Activated CD4-positive, alpha-beta T cell treated with anti-CD3 and anti-CD28 coated beads for 1 hour (primary cell): ENCODE data around the gene CDCP1.

Source experiments
- DNase-seq: peaks from one replicate; pipeline ENCODE4 v3.0.0-alpha.2; 2020

CDCP1 gene

DNA sequence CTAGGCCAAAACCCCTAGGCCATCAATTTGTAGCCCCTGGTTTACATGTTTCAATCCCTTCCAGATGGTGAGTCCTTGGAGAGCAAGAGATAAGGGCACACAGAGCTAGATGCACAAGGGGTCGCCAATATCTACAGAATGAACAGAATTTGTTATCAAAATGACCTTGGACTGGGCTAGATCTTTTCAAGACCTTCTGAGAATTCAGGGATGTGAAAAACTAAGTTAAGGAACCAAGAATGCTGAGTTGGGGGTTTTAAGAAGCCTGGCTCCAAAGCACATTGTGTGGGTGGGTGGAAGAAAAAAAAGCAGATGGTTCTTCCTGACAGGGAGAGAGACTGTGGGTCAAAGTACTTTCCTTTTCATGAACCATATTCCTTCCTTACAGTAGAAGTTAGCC is 10.2 kb downstream of the CDCP1 start:
- DNase-seq, result no peak

DNA sequence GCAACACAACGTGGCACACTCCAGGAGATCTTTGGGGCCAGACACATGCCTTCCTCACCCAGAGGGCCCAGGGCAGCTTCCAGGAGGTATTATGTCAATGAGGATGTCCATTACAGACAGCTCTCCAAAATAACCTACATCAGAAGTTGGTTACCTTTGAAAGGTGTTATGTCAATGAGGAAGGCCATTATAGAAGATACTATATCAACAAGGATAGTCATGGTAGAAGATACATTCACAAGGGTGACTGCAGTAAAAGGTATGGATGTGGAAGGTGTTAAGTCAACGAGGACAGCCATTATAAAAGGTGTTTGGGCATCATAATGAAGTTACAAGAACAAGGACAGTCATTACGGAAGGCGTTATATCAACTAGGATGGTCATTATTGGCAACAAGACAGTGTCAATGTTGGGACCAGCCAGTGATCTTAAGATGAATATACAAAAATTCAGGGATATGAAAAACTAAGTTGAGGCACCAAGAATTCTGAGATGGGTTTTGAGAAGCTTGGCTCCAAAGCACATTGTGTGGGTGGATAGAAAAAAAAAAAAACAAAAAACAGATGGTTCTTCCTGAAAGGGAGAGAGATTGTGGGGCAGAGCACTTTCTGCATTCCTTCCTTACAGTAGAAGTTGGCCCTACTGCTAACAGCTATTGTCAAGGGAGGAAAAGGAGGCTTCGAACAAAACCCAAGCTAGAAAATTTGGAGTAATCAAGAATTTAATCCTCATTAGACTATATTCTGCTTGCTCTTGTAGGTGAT is 11.2 kb downstream of the CDCP1 start:
- DNase-seq, result no peak

DNA sequence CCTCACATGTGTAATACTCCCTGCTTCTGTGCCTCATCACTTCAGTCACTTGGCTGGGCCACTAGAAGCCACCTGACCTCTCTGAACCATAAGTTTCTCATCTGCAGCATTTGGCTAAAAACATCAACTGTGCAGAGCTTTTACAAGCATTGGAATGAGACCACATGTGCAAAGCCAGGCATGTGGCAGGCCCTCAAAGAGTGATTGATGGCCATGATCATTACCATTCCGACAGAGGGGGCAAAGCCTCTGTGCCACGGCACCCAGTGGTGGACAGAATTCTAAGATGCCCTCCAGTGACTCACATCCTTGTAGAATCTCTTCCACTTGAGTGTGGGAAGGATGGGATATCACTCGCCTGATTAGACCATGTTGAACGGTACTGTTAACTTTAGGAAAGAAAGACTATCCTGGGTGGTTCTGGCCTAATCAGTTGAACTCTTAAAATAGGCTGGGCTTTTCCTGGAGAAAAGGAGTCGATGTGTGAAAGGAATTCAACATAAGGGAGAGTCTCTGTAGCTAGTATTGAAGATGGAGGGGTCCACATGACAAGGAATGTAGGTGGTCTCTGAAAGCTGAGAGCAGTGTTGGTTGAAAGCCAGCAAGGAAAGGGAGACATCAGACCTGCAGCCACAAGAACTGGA is 13.5 kb downstream of the CDCP1 start:
- no peak for DNase-seq

DNA sequence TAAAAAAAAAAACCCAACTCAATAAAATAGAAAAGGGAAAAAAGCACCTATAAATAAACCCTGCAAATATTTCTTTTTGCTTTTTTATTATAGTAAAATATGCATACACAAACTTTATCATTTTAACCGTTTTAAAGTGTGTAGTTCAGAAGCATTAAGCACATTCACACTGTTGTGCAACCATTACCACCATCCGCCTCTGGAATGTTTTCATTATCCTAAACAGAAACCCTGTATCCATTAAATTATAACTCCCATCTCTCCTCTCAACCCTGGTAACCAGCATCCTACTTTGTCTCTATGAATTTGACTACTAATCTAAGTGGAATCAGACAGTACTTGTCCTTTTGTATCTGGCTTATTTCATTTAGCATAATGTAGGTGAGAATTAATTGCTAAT is 15.0 kb downstream of the CDCP1 start:
- DNase-seq, result no peak

DNA sequence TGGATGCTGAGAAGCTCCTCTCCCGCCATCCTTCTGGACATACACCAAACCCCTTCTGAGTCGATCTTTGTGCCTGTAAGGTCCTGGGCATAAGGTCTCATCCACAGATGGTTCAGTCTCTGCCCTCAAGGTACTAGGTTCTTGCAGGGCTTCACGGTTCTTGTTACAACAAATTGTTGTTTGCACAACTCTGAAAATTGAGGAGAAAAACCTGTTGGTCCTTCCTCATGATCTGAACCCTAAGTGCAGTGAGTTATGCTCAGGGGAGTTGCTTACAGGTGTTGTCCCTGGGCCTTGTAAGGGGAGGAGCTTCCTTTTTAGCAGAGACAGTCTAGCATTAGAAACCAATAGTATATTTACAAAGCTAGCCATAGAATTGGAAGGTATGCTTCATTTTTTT is 15.7 kb downstream of the CDCP1 start:
- no peak for DNase-seq

DNA sequence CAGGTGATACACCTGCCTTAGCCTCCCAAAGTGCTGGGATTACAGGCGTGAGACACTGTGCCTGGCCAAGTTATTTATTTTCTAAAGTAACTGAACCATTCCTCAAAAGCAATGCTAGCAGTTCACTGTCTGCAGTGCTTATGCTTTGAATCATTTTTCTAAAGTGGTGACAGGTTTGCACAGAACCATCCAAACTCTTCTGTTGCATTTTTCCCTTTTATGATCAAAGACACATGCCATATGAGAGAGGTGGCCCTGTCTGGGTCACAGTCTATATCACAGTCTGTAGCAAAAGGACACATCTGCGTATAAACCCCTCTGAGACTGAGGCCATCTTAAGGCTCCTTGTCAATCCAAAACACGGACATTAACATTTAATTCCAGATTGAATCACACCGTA is 17.2 kb downstream of the CDCP1 start:
- DNase-seq, result no peak

DNA sequence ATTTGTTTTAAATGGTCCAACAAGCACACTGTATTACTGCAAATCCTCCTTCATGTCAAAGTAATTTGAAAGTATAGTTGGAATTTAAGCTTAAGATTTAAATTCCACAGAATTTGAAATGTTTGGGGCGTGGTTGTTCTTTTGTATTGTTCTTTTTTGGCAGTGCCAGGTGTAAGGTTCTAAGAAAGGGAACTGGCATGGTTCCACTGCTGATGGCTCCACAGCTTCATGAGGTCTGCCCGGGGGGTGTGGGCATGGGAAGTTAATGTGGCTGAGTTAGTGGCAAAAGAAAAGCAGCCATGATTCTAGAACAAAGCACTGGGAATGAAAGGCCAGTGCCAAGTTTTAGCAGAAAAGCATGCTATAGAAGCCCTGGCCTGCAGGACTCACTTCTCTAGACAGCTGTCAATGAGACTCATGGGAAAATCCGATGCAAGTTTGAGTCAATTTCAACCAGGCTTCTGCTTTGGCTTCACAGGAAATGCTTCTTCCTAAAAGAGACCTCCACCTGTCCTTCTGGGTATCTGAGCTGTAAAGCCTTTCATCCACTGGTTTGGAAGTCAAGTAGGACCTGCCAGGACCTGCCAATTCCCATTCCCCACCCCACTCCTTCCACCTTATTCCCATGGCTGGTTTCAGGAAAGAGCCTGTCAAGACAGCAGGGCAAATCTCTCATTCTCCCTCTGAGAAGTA is 18.9 kb downstream of the CDCP1 start:
- DNase-seq, result no peak

DNA sequence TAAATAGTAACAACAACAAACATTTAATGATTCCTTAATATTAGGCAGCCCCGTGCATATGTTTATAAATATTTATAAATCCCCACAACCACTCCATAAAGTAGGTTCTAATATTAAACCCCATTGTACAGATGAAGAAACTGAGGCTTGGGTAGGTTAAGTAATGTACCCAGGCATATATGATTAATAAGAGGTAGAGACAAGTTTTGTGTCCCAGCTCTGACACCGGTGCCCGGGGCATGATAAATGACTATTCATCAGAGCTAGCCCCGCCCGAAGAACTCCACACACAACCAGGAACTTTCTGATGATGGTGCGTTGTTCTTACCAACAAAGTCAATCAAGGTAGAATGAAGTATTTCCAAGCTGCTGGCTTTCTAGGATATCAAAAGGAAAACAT is 19.4 kb downstream of the CDCP1 start:
- DNase-seq, result no peak

DNA sequence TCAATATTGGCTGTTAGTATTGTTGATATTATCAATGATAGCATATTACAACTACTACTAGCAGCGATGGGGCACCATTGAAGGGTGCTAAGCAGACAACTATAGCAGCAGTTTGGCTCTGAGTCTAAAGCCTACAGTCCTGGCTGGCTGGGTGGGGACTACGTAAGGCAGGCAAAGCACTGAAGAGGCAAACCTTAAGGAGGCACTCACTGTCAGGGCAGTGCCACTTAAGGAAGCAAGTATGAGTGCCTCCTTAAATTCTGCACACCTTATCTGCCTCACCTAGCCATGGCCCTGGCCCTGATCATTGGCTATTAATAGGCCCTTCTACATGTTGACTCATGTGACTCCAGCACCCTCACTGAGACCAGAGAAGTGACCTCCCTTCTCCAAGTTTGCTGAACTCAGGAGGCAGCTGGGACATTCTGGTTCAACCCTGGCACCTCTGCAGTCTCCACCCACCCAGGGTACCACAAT is 20.6 kb downstream of the CDCP1 start:
- DNase-seq, result no peak

DNA sequence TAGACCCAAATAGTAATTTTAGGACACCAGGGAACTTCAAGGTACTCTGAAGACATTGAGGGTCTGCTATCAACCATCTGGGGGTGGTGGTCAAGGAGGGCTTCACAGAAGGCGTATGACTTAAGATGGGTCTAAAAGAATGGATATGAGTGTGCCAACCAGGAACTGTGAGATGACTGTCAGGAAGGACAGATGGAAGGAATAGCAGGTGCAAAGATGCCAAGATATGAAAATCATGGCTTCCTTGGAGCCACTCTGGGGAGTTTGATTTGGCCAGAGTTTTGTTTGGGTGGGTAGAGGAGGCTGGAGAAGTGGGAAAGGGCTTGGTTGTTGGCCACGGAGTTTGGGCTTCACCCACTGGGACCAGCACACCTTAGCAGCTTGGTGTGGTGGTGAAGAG is 21.2 kb downstream of the CDCP1 start:
- no peak for DNase-seq

DNA sequence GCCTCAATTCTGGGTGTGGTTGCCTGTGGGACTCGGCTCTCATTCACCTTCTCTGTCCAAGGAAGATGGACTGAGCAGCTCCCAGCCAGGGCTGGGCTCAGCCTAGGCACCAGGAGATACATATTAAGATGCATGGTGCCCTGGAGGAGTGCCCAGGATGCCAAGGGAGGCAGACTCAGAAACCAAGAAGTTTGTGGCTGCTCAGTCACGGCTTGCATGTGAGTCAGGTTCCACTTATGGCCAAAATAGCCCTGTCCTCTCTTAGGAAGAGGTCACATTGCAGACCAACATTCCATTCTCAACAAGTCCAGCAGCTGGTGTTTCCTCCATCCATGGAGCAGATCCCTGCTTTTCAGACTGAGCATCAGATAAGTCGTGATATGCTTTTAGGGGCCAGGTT is 21.8 kb downstream of the CDCP1 start:
- no peak for DNase-seq

DNA sequence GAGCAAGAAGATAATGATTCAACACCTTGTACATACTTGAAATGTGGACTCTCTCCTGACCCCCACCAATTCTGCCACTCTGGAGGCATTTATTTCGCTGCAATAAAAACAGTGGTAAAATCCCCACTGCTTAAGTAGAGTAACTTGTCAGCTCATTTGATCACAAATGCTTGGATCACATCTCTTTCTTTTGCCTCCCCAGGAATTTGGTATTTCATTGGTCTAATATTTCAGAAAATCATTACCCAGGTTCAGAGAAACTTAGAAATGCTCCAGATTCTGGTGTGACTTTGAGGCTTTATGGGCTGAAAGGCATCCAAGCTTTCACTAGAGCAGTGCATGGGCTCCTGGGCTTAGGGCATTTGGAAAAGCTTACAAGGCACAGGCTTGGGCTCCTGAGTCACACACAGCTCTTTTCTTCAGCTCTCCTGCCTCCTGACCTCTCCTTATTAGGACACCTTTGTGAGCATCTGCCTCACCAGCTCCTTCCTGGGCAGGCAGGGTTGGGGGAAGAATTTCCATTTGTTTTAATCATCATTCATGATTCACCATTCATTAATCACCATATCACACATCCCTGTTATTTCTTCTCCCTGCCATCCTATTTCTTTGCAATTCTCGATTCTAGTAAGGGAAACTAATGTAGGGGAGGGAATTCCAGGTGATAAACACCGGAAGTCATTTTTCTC is 22.5 kb downstream of the CDCP1 start:
- no peak for DNase-seq

DNA sequence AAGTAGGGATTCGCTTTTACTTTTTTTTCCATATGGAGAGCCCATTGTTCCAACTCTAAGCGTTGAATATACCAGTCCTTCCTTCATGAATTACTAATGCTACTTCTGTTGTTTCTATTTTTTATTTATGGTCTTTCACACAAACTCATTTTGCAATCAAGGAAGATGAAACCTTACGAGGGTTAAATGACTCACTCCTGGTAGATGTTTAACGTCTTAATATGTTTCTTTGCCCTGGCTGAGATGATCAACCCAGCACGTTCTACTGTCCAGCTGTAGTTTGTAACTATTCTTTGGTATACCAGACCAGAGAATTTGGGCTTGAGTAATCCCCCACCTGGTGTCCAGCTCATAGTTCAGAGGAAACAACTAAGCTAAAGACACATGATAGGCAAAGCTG is 23.1 kb downstream of the CDCP1 start:
- DNase-seq, result no peak

DNA sequence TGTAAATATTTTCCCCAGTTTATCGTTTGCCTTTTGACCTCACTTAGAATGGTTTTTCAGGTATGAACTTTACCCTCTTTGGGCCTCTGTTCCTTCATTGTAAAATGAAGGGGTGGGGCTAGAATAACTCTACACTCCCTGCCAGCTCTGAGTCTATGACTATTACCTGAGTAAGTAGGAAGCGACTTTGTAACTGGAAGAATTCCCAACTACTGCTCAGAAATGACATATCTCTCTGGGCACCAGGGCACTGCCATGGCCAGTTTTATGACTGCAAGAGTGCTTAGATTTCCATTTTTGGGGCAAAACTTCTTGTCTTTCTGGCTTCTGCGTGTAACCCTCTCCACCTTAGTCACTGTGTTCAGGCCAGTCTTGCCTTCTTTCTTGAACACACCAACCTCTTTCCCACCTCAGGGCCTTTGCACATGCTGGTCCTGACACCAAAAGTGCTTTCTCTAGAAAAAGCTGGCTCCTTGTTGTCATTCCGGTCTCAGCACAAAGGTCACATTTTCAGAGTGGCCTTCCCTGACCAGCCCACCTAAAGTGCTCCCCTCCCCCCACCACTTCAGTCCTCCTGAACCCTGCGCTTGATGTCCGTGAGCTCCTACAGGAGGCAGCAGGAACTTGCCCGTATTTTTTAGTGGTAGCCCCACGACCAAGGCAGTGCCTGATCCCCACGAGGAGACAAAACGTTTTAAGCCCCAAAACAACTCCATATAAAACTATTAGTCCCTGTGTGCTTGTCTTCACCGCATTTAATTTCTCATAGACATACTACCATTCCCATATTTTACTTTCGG is 25.6 kb downstream of the CDCP1 start:
- DNase-seq, result no peak

DNA sequence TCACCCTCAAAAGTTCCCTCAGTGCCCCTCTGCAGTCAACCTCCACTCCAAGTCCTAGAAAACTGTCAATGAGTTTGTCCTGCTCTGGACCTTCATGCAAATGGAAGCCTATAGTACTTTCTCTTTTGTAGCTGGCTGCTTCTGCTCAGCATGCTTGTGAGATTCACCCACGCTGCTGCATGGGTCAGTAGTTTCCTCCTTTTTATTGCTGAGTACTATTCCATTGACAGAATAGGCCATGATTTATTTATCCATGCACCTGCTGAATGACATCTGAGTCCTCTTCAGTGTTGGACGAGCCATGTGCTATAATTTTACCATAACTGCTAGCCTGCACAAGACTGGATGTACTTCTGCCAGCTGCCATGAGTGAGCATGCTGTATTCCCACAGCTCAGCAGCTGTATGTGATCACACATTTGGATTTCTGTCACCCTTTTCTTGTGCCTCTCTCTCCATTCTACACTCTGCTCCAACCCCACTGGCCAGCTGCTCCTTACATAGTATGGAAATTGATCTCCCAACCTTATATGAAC is 26.3 kb downstream of the CDCP1 start:
- no peak for DNase-seq

DNA sequence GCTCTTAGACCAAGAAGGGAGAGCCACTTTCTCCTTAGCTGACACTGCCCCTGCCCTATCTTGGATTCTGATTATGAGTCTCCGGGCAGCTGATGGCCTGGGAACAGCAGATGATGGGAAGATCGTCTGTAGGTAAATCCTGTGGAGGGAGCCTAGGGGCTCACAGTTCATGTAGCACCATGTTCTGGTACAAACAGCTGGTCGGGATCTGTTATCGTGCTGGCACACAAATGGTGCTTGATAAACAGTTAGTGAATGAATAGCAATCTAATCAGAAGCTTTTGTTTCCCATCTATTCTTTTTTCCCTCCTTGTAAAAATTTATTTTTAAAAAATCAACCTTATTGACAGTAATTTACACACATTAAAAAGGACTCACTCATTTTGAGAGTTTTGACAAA is 26.8 kb downstream of the CDCP1 start:
- no peak for DNase-seq

DNA sequence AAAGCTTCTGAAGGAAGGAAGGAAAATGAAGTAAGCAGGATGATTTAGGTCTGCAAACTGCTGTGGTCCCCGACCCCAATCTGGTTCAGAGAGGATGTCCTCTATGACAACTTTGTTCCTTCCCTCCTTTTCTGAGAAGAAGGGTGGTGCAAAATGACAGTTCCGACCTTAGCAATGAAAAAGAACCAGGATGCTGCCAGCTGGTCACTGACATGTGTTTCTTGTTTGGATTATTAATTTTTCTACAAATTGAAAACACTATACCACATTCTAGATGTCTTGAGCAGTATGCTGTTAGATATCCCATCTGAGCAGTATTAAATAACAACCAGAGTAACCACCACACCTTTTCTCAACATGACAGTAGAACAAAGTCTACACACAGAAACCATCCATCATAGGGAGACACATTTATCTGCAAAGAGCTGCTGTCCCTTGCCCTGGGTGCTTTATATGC is 27.5 kb downstream of the CDCP1 start:
- no peak for DNase-seq

DNA sequence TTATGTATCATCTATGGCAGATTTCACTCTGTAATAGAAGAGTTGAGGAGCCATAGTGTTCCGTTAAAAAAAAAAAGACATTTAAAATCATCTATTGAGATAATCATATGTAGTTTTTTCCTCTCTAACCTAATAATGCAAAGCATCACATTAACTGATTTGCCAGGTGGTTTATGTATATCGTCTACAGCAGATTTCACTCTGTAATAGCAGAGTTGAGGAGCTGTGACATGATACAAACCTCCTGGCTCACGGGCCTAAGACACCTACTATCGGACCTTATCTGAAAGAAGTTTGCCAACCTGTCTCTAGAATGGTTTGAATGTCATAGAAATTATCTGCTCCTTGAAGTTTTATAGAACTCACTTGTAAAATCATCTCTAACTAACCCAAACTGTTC is 29.8 kb downstream of the CDCP1 start:
- no peak for DNase-seq

DNA sequence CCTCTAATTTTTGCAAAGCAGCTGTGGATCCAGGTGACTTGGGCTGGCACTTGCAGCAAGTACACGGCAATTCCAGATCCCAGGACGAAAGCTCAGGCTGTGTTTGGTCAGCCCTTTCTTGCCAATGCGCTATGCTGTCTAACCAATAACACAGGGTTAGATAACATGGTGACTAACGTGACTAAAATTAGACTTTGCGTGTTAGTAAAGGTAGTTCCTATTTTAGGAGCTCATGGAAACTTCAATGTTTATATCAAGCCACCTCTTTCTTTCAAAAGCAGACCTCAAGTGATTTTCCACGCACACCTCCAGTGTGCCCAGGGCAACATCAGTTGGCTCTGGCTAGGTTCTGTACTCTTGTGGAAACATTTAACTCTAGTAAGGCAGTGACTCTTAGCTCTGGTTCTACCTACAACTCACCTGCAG is 32.5 kb downstream of the CDCP1 start:
- no peak for DNase-seq

DNA sequence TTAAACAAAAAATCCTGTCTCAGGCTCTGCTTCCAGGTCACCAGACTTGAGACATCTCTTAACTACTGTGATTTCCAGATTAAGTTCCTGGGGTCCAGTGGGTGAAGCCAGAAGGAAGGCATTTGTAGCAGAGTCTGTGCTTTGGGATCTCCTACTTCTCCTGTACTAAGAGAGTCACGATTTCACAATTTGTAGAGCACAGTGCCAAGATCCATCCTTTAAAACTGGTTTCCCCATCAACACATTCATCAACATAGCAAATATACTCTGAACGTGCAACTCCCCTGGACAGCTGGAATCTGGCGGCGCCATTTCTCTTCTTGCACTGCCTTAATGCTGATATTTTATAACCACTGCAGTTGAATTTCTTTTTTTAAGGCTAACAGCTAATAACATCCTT is 33.2 kb downstream of the CDCP1 start:
- no peak for DNase-seq

DNA sequence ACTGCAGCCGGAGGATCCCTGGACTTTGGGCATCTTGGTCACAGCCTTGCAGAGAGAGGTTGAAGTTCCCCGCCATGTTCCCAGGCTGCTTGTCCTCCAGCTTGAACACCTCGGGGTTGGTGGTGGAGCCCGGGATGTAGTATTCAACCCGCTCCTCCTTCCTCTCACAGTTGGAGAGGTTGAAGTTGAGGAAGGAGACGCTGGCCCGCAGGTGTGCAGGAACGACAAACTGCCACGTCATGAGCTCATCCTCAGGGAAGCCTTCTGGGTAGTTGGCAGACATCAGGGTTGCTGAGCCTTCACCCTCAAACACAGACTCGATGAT is 35.7 kb downstream of the CDCP1 start:
- DNase-seq, result no peak

DNA sequence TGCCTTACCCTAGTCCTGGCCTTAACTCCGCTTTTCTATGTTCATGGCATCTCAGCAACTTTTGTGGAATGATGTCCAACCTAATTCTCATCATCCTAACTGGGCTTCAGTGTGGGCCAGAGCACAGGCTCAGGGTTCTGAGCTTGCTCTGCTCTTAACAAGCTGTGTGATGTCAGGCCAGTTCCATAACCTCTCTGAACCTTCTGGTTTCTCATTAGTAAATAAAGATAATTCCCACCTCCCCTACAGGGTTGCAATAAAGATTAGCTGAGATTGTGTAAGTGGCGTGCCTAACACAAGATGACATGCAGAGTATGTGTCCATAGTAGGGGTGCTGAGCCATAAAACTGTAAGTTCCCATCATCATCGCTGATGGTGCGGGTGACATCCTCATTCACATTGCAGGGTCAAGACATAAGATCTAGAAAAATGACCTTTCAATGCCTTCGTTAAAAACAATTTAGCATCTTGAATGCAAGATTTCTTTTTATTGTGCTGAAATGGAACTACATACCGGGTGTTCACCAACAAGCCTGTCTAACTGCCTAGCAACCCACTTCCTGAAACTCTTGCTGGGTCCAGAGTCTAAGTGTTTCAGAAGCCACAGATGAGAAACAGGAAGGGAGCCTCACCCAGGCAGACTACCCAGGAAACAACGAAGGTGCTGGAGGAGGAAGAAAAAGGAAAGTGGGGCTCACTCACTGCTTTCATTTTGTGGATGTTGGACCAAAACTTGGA is 36.2 kb downstream of the CDCP1 start:
- DNase-seq, result no peak
